Stomach smooth muscle (tissue), 2 donors: Measurements from ENCODE around the gene LIPG.

Experiments used
- H3K27ac ChIP-seq: one replicate; pipeline ENCODE4 v1.7.0; 2013; ENCODE audit warnings: mild to moderate bottlenecking, low read length, inconsistent platforms
- H3K27me3 ChIP-seq, 2 donors: one replicate each; pipeline ENCODE4 v1.7.0; 2013; ENCODE audit warnings: low read length in 2 of 2; ENCODE audit not compliant: insufficient read depth in 2 of 2, control insufficient read depth in 1 of 2
- H3K36me3 ChIP-seq, 2 donors: one replicate each; pipeline ENCODE4 v1.7.0; 2013; ENCODE audit warnings: low read length in 2 of 2; ENCODE audit not compliant: control insufficient read depth in 2 of 2, insufficient read depth in 2 of 2
- H3K4me1 ChIP-seq: one replicate; pipeline ENCODE4 v1.7.0; 2013; ENCODE audit warnings: low read length; ENCODE audit not compliant: control insufficient read depth, insufficient read depth
- H3K4me3 ChIP-seq, 2 donors: one replicate each; pipeline ENCODE4 v1.7.0; 2013; ENCODE audit warnings: low read length in 2 of 2
- H3K9ac ChIP-seq, 2 donors: one replicate each; pipeline ENCODE4 v1.7.0; 2013; ENCODE audit warnings: low read length in 2 of 2, mild to moderate bottlenecking in 1 of 2
- H3K9me3 ChIP-seq, 2 donors: one replicate each; pipeline ENCODE4 v1.7.0; 2013; ENCODE audit warnings: low read length in 2 of 2; ENCODE audit not compliant: control insufficient read depth in 2 of 2
- donor health status: healthy.
- donor health status: Pancreatic carcinoma.

Gene LIPG

GRCh38 chr18:49588971-49589370 is 27.1 kb downstream of the LIPG start:
- Histone ChIP-seq H3K36me3 (no peaks in the 10 kb centered on the region), H3K9ac (no peak overlapping the region), H3K9me3 (no peaks in the 10 kb centered on the region), H3K27me3 (no peaks in the 10 kb centered on the region), H3K4me3 (no peak overlapping the region), H3K4me1 (no peaks in the 10 kb centered on the region), H3K27ac (no peak overlapping the region)

GRCh38 chr18:49590608-49591007 is 28.8 kb downstream of the LIPG start:
- no peak overlapping the region for H3K9ac ChIP-seq

DNA sequence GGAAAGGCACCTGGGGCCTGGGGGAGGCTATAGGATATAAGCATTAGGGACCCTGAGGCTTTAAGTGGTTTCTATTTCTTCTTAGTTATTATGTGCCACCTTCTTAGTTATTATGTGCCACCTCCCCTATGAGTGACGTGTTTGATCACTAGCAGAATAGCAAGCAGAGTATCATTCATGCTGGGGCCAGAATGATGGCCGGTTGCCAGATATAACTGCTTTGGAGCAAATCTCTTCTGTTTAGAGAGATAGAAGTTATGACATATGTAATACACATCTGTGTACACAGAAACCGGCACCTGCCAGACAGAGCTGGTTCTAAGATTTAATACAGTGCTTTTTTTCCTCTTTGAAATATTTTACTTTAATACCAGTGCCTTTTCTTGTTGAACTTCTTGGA is 29.4 kb downstream of the LIPG start:
- Histone ChIP-seq H3K9ac (no peak overlapping the region), H3K4me3 (no peak overlapping the region), H3K4me1 (no peaks in the 10 kb centered on the region), H3K27me3 (no peaks in the 10 kb centered on the region), H3K9me3 (no peaks in the 10 kb centered on the region), H3K36me3 (no peaks in the 10 kb centered on the region), H3K27ac (no peak overlapping the region)

More at GRCh38 chr18:49590608-49591007, 28.8 kb downstream of the LIPG start:
- Histone ChIP-seq H3K4me3 (no peak overlapping the region), H3K27ac (no peak overlapping the region), H3K27me3 (no peaks in the 10 kb centered on the region), H3K36me3 (no peaks in the 10 kb centered on the region), H3K9me3 (no peaks in the 10 kb centered on the region), H3K4me1 (no peaks in the 10 kb centered on the region)

DNA sequence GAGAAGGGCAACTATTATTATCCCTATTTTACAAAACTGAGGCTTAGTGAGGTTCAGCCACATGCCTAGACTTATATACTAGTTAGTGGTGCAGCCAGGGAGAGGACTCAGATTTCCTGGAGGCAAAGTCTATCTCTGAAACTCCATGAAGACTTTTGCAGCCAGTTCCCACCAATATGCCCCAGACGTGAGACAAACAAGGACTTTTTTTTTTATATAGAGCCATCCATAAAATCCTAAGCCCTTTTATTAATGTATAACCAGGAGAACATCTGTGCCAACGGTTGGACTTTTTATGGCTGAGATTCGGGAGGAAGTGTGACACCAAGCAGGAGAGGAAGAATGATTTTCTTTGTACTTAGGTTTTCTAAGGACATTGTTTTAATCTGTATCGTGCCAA is 29.9 kb downstream of the LIPG start:
- Histone ChIP-seq H3K9ac (no peak overlapping the region), H3K4me1 (no peaks in the 10 kb centered on the region)

GRCh38 chr18:49596687-49597086 is 34.8 kb downstream of the LIPG start:
- Histone ChIP-seq H3K4me1 (no peaks in the 10 kb centered on the region), H3K27me3 (peaks cover 0 to 2% of the 10 kb centered on the region in 2 donors), H3K27ac (no peak overlapping the region), H3K4me3 (no peak overlapping the region), H3K36me3 (no peaks in the 10 kb centered on the region), H3K9ac (no peak overlapping the region), H3K9me3 (no peaks in the 10 kb centered on the region)

More for the DNA sequence above, 29.9 kb downstream of the LIPG start:
- H3K9me3 ChIP-seq: no peaks in the 10 kb centered on the region
- no peak overlapping the region for H3K27ac ChIP-seq
- H3K36me3 ChIP-seq: no peaks in the 10 kb centered on the region
- peaks cover 0 to 2% of the 10 kb centered on the region in 2 donors for H3K27me3 ChIP-seq
- no peak overlapping the region for H3K4me3 ChIP-seq

DNA sequence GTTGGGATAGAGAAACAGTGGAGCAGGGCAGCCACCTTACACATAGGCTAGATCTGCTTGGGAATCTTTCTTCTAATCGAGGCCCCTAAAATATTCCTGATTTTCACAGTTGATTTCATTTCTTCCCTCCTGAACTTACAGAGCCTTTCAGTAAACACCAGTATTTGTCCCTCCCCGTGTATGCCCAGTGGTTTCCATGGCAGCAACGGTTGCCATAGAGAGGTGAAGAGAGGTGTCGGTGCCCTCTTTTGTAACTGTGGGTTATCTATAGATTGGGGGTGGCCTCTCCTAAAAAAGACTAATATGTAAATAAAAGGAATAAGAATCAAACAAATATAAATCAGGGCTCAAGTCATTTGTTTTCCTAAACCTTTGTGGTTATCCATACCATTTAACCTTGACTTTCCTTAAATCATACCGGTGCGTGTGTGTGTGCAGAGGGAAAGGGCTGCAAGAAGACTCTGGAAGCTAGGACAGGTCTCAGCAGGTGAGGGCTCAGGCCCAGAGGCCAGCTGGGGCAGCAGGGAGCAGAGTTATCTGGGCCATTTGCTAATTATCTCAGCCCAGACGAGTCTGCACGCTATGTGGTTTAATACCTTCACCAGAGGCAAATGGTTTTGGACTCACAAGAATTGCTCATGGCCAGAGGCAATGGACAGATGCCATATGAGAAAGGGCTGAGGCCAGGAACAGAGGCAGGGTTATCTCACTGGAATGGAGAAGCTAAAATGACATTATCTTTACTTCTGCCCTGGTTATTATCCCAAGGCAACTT is 35.5 kb downstream of the LIPG start:
- no peak overlapping the region for H3K4me3 ChIP-seq
- H3K9me3 ChIP-seq: no peaks in the 10 kb centered on the region
- H3K4me1 ChIP-seq: no peaks in the 10 kb centered on the region
- H3K9ac ChIP-seq: no peak overlapping the region
- H3K36me3 ChIP-seq: no peaks in the 10 kb centered on the region
- H3K27me3 ChIP-seq: peaks cover 0 to 2% of the 10 kb centered on the region in 2 donors
- H3K27ac ChIP-seq: no peak overlapping the region

- Histone ChIP-seq H3K27me3 (peaks cover 0 to 2% of the 10 kb centered on the region in 2 donors), H3K9me3 (no peaks in the 10 kb centered on the region), H3K36me3 (no peaks in the 10 kb centered on the region), H3K27ac (no peak overlapping the region), H3K9ac (no peak overlapping the region), H3K4me1 (no peaks in the 10 kb centered on the region), H3K4me3 (no peak overlapping the region)
Measured at GRCh38 chr18:49601211-49601610, 39.4 kb downstream of the LIPG start.

DNA sequence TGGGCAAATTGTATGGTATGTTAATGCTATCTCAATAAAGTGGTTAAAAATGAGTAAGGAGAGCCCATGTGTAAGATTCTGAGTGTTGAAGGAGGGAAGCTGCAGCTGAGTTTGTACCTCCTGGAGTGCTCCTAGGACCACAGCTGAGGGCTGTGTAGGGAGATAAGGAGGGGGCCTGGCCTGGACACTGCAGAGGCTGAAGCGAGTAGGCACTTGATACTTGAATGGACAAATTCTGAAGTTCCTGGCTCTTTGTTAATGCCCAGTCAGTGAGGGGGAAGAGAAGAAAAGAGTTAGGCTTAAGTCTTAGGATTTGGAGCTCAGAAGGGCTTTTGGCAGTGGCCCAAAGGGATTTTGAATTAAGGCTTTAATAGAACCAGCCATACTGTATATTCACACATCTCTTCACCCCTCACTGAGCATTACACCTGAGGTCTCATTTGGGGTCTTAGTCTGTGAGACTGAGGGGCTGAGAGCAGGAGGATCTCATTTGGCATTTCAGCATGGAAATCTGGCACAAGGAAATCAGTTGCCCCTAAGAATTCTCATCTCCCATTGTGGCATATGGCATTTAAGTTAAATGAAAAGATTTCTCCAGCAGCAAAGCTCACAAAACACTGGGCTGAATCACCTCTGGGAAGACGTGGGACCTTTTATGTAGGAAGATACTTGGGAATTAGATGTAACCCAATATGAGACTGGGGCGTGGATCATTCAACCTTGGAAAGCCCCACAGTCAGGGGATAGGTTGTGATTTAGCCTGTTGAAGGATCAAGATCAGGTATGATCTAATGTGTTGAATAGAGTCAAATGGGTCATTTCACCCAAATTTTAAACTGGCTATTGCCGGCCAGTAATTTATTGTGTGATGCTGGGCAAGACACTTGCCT is 46.8 kb downstream of the LIPG start:
- Histone ChIP-seq H3K4me1 (no peaks in the 10 kb centered on the region), H3K9me3 (no peaks in the 10 kb centered on the region)

GRCh38 chr18:49609256-49610021 is 47.6 kb downstream of the LIPG start:
- no peaks in the 10 kb centered on the region for H3K4me1 ChIP-seq
- peaks cover 0 to 2% of the 10 kb centered on the region in 2 donors for H3K27me3 ChIP-seq
- H3K36me3 ChIP-seq: no peaks in the 10 kb centered on the region
- H3K9ac ChIP-seq: no peak overlapping the region
- no peaks in the 10 kb centered on the region for H3K9me3 ChIP-seq
- H3K27ac ChIP-seq: no peak overlapping the region
- H3K4me3 ChIP-seq: no peak overlapping the region

More for the DNA sequence above, 46.8 kb downstream of the LIPG start:
- H3K36me3 ChIP-seq: no peaks in the 10 kb centered on the region
- H3K9ac ChIP-seq: no peak overlapping the region
- no peak overlapping the region for H3K27ac ChIP-seq
- H3K27me3 ChIP-seq: no peaks in the 10 kb centered on the region
- no peak overlapping the region for H3K4me3 ChIP-seq

DNA sequence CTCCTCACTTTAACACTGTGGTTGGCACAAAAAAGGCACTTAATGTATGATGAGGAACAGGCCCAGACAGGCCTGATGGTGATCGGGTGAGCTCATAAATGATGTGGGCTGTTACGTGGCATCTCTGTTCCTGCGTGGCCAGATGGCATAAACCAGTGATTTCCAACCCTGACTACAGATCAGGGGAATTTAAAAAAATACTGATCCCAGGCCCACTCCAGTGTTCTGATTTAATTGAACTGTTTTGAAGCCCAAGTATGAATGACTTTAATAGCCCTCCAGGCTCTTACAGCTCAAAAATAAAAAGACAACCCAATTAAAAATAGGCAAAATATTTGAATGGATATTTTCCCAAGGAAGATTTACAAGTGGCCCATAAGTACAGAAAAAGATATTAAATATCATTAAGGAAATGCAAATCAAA is 48.2 kb downstream of the LIPG start:
- Histone ChIP-seq H3K4me3 (no peak overlapping the region), H3K9me3 (no peaks in the 10 kb centered on the region), H3K27ac (no peak overlapping the region), H3K4me1 (no peaks in the 10 kb centered on the region), H3K36me3 (no peaks in the 10 kb centered on the region), H3K9ac (no peak overlapping the region), H3K27me3 (peaks cover 0 to 2% of the 10 kb centered on the region in 2 donors)
